Measurements from ENCODE around the gene OPTC.

Gene OPTC

GRCh38 chr1:203492748-203493130 is 1.2 kb upstream of the OPTC start:
- no peak for DNase-seq (ENCODE audit: extremely low spot score)
- ChIA-PET CTCF (interaction anchor here (1.1 to 8.3 kb wide), 3 partner anchors 150 to 225 kb away, joined by 3 to 191 read pairs (median 5); no protein-coding TSS in a partner anchor), POLR2A (no interaction called here)
- TF ChIP-seq CTCF (IDR thresholded peaks at IDR 0.05; ENCODE audit: control extremely low read depth, extremely low read depth, low read depth, missing control alignments) = no peak

- TF ChIP-seq CTCF (IDR thresholded peaks at IDR 0.05; ENCODE audit: control extremely low read depth, extremely low read depth, low read depth, missing control alignments) = no peak
- ChIA-PET POLR2A (no interaction called here), CTCF (interaction anchor here (0.7 to 3.1 kb wide), 2 partner anchors 8 to 223 kb away, joined by 3 to 20 read pairs; no protein-coding TSS in a partner anchor)
- DNase-seq (ENCODE audit: extremely low spot score) = no peak
These were observed 1.9 kb downstream of the OPTC start for GRCh38 chr1:203495845-203496244.

- TF ChIP-seq CTCF (IDR thresholded peaks at IDR 0.05; ENCODE audit: control extremely low read depth, extremely low read depth, low read depth, missing control alignments) = no peak
- ChIA-PET CTCF (interaction anchor here (1.1 to 1.5 kb wide), 3 partner anchors 10 to 230 kb away, joined by 3 to 8 read pairs (median 4); no protein-coding TSS in a partner anchor), POLR2A (no interaction called here)
- no peak for DNase-seq (ENCODE audit: extremely low spot score)
These were observed 3.4 kb downstream of the OPTC start for GRCh38 chr1:203497269-203497777.

GRCh38 chr1:203499643-203500278 is 5.8 kb downstream of the OPTC start:
- CTCF ChIA-PET = interaction anchor here (1.4 to 1.9 kb wide), 3 partner anchors 12 to 233 kb away, joined by 3 to 17 read pairs (median 4); no protein-coding TSS in a partner anchor
- TF ChIP-seq CTCF (IDR thresholded peaks at IDR 0.05; ENCODE audit: control extremely low read depth, extremely low read depth, low read depth, missing control alignments) = no peak
- DNase-seq (ENCODE audit: extremely low spot score) = no peak
- POLR2A ChIA-PET = no interaction called here

- no peak for DNase-seq (ENCODE audit: extremely low spot score)
- POLR2A ChIA-PET = no interaction called here
- TF ChIP-seq CTCF (IDR thresholded peaks at IDR 0.05; ENCODE audit: control extremely low read depth, extremely low read depth, low read depth, missing control alignments) = no peak
- CTCF ChIA-PET = interaction anchor here (1.9 kb wide), 1 partner anchor 12 kb away, joined by 4 read pairs; no protein-coding TSS in a partner anchor
These were observed 6.3 kb downstream of the OPTC start for GRCh38 chr1:203500279-203500678.

GRCh38 chr1:203503836-203504235 is 9.9 kb downstream of the OPTC start:
- no peak for TF ChIP-seq CTCF (IDR thresholded peaks at IDR 0.05; ENCODE audit: control extremely low read depth, extremely low read depth, low read depth, missing control alignments)
- no peak for DNase-seq (ENCODE audit: extremely low spot score)
- ChIA-PET POLR2A (no interaction called here), CTCF (interaction anchor here (0.6 to 10.9 kb wide), 32 partner anchors 9 to 625 kb away, joined by 3 to 223 read pairs (median 4); partner anchors contain the start of genes ATP2B4 and OPTC)

All from GM10248 (cell line).